Osteoblast (primary cell): ENCODE measurements around the gene KIAA0753. TPM values are rescaled to one million over a fixed set of nuclear protein-coding genes. Genes with fewer than 3 reads are reported as not detected.

Experiments used
- DNase-seq: peaks from one replicate; pipeline ENCODE4 v3.0.0; 2011; ENCODE audit warnings: low spot score, mixed read lengths; ENCODE audit not compliant: insufficient read length; ENCODE audit errors: missing footprints
- H2AFZ ChIP-seq: 2 replicates; pipeline ENCODE4 v1.6.0; 2011; ENCODE audit warnings: mild to moderate bottlenecking, low read length
- H3K27ac ChIP-seq: 2 replicates; pipeline ENCODE4 v1.5.1; 2011; ENCODE audit warnings: mild to moderate bottlenecking, low read depth, low read length, moderate library complexity
- H3K27me3 ChIP-seq: 2 replicates; pipeline ENCODE4 v1.6.0; 2012; ENCODE audit warnings: mild to moderate bottlenecking, control low read depth, inconsistent platforms, low read length, moderate library complexity; ENCODE audit not compliant: insufficient read depth
- H3K36me3 ChIP-seq: 2 replicates; pipeline ENCODE4 v1.5.1; 2011; ENCODE audit warnings: mild to moderate bottlenecking, low read length, control low read depth, moderate library complexity; ENCODE audit not compliant: insufficient read depth
- H3K4me1 ChIP-seq: 2 replicates; pipeline ENCODE4 v1.5.1; 2011; ENCODE audit warnings: mild to moderate bottlenecking, low read length, control low read depth, moderate library complexity; ENCODE audit not compliant: insufficient read depth
- H3K4me2 ChIP-seq: 2 replicates; pipeline ENCODE4 v1.6.0; 2011; ENCODE audit warnings: mild to moderate bottlenecking, low read length; ENCODE audit not compliant: insufficient read depth
- H3K4me3 ChIP-seq: fragments of 200-600 bp; sonication (generic); 3 replicates; pipeline ENCODE4 v1.5.1; 2012; ENCODE audit warnings: mild to moderate bottlenecking, low read length, inconsistent platforms; ENCODE audit not compliant: insufficient read depth
- H3K79me2 ChIP-seq: 2 replicates; pipeline ENCODE4 v1.6.0; 2012; ENCODE audit warnings: mild to moderate bottlenecking, low read length, control low read depth, inconsistent platforms; ENCODE audit not compliant: insufficient read depth
- H3K9me3 ChIP-seq: 2 replicates; pipeline ENCODE4 v1.5.1; 2011; ENCODE audit warnings: low read depth, low read length, control low read depth
- H4K20me1 ChIP-seq: 2 replicates; pipeline ENCODE4 v1.6.0; 2012; ENCODE audit warnings: mild to moderate bottlenecking, low read length, control low read depth; ENCODE audit not compliant: insufficient read depth
- CTCF ChIP-seq: IDR thresholded peaks from 2 replicates; pipeline ENCODE4 v1.5.1; 2011; ENCODE audit warnings: mild to moderate bottlenecking, low read depth, low read length, moderate library complexity; ENCODE audit errors: extremely low read depth
- total RNA-seq: library from RNA; depleted of rRNA; stranded (reverse); fragments of >200 nt; gene quantifications from 2 replicates; pipeline ENCODE4 v1.2.3, GENCODE V29; 2012

The KIAA0753 gene
- total RNA-seq, 1 donor, result 17.0 TPM

- peaks cover 74% of the 10 kb centered on the region for H3K36me3 ChIP-seq
- peaks cover 2% of the 10 kb centered on the region for H3K79me2 ChIP-seq
- H3K4me3 ChIP-seq, result no peak overlapping the region
- no peak overlapping the region for H3K27ac ChIP-seq
- DNase-seq, result no peak
- H3K4me2 ChIP-seq, result no peak overlapping the region
- no peaks in the 10 kb centered on the region for H3K9me3 ChIP-seq
- H2AFZ ChIP-seq, result no peak overlapping the region
- H4K20me1 ChIP-seq, result no peaks in the 10 kb centered on the region
- H3K4me1 ChIP-seq, result peaks cover 9% of the 10 kb centered on the region
- H3K27me3 ChIP-seq, result no peaks in the 10 kb centered on the region
- TF ChIP-seq CTCF, result no peak
Measured at GRCh38 chr17:6587310-6587709, 53.2 kb downstream of the KIAA0753 start.

GRCh38 chr17:6583411-6583810 is 57.1 kb downstream of the KIAA0753 start:
- no peaks in the 10 kb centered on the region for H3K9me3 ChIP-seq
- H3K79me2 ChIP-seq, result peaks cover 2% of the 10 kb centered on the region
- peaks cover 71% of the 10 kb centered on the region for H3K36me3 ChIP-seq
- no peak overlapping the region for H3K4me2 ChIP-seq
- no peak overlapping the region for H2AFZ ChIP-seq
- no peak for TF ChIP-seq CTCF
- H3K4me1 ChIP-seq, result no peaks in the 10 kb centered on the region
- H3K27me3 ChIP-seq, result no peaks in the 10 kb centered on the region
- DNase-seq, result no peak
- H3K4me3 ChIP-seq, result no peak overlapping the region
- no peaks in the 10 kb centered on the region for H4K20me1 ChIP-seq
- H3K27ac ChIP-seq, result no peak overlapping the region

GRCh38 chr17:6580625-6581024 is 59.9 kb downstream of the KIAA0753 start:
- Histone ChIP-seq H3K27me3 (no peaks in the 10 kb centered on the region), H3K36me3 (peaks cover 55% of the 10 kb centered on the region), H3K4me3 (no peak overlapping the region), H3K79me2 (no peaks in the 10 kb centered on the region), H3K4me1 (peaks cover 4% of the 10 kb centered on the region), H3K9me3 (no peaks in the 10 kb centered on the region), H3K27ac (no peak overlapping the region), H3K4me2 (no peak overlapping the region), H4K20me1 (no peaks in the 10 kb centered on the region), H2AFZ (no peak overlapping the region)
- DNase-seq, result no peak
- TF ChIP-seq CTCF, result no peak

GRCh38 chr17:6578491-6578890 is 62.0 kb downstream of the KIAA0753 start:
- no peak for TF ChIP-seq CTCF
- H3K4me3 ChIP-seq, result no peak overlapping the region
- no peaks in the 10 kb centered on the region for H3K9me3 ChIP-seq
- no peak overlapping the region for H3K27ac ChIP-seq
- H3K4me1 ChIP-seq, result peaks cover 20% of the 10 kb centered on the region
- H2AFZ ChIP-seq, result no peak overlapping the region
- no peak for DNase-seq
- H4K20me1 ChIP-seq, result peaks cover 3% of the 10 kb centered on the region
- no peaks in the 10 kb centered on the region for H3K27me3 ChIP-seq
- no peak overlapping the region for H3K4me2 ChIP-seq
- H3K79me2 ChIP-seq, result no peaks in the 10 kb centered on the region
- H3K36me3 ChIP-seq, result peaks cover 39% of the 10 kb centered on the region
